NB4 (cell line): ENCODE data around the gene ZBTB44.

Experiments used
- DNase-seq: peaks from one replicate; pipeline ENCODE4 v3.0.0; 2010; ENCODE audit warnings: low read depth
- H3K4me3 ChIP-seq: one replicate; pipeline ENCODE4 v1.5.1; 2011; ENCODE audit warnings: mild to moderate bottlenecking, low read depth, low read length, moderate library complexity
- CTCF ChIP-seq: IDR thresholded peaks from one replicate; pipeline ENCODE4 v1.5.1; 2012; ENCODE audit warnings: low read depth, low read length
- MAX ChIP-seq: IDR thresholded peaks from 2 replicates; pipeline ENCODE4 v1.6.1; 2011; ENCODE audit warnings: low read depth, low read length
- MYC ChIP-seq: IDR thresholded peaks from 2 replicates; pipeline ENCODE4 v1.6.1; 2011; ENCODE audit warnings: low read depth, low read length
- POLR2A ChIP-seq: IDR thresholded peaks from 2 replicates; pipeline ENCODE4 v1.6.1; 2011; ENCODE audit warnings: mild to moderate bottlenecking; ENCODE audit not compliant: insufficient read length; ENCODE audit errors: extremely low read depth

Gene ZBTB44

GRCh38 chr11:130308059-130308458, 6.7 kb downstream of the ZBTB44 start:
- TF ChIP-seq CTCF (no peak), MAX (no peak), MYC (no peak), POLR2A (no peak)
- DNase-seq: no peak
- no peak overlapping the region for H3K4me3 ChIP-seq

GRCh38 chr11:130304651-130305050, 10.1 kb downstream of the ZBTB44 start:
- TF ChIP-seq POLR2A: no peak
- no peak for TF ChIP-seq CTCF
- TF ChIP-seq MAX: no peak
- no peak for TF ChIP-seq MYC
- no peak overlapping the region for H3K4me3 ChIP-seq
- no peak for DNase-seq

- H3K4me3 ChIP-seq: no peak overlapping the region
- TF ChIP-seq POLR2A: no peak
- TF ChIP-seq MAX: no peak
- no peak for TF ChIP-seq CTCF
- no peak for TF ChIP-seq MYC
- DNase-seq: no peak
Observed at GRCh38 chr11:130301002-130301401, 13.7 kb downstream of the ZBTB44 start.

- no peak for DNase-seq
- no peak overlapping the region for H3K4me3 ChIP-seq
- TF ChIP-seq CTCF (no peak), POLR2A (no peak), MAX (no peak), MYC (no peak)
Observed at GRCh38 chr11:130300567-130300966, 14.2 kb downstream of the ZBTB44 start.

- no peak overlapping the region for H3K4me3 ChIP-seq
- no peak for TF ChIP-seq MAX
- no peak for TF ChIP-seq POLR2A
- TF ChIP-seq CTCF: no peak
- TF ChIP-seq MYC: no peak
- no peak for DNase-seq
Observed at GRCh38 chr11:130299978-130300377, 14.7 kb downstream of the ZBTB44 start.

- H3K4me3 ChIP-seq: no peak overlapping the region
- TF ChIP-seq CTCF (no peak), POLR2A (no peak), MYC (no peak), MAX (no peak)
- DNase-seq: no peak
Observed at GRCh38 chr11:130295657-130296056, 19.1 kb downstream of the ZBTB44 start.
